Measurements from ENCODE around the gene SCFD2. TPM values are rescaled to one million over a fixed set of nuclear protein-coding genes. Genes with fewer than 3 reads are reported as not detected.

Gene SCFD2
- polyA plus RNA-seq, 3 donors: 5.4 to 9.4 (median 6.7) TPM

DNA sequence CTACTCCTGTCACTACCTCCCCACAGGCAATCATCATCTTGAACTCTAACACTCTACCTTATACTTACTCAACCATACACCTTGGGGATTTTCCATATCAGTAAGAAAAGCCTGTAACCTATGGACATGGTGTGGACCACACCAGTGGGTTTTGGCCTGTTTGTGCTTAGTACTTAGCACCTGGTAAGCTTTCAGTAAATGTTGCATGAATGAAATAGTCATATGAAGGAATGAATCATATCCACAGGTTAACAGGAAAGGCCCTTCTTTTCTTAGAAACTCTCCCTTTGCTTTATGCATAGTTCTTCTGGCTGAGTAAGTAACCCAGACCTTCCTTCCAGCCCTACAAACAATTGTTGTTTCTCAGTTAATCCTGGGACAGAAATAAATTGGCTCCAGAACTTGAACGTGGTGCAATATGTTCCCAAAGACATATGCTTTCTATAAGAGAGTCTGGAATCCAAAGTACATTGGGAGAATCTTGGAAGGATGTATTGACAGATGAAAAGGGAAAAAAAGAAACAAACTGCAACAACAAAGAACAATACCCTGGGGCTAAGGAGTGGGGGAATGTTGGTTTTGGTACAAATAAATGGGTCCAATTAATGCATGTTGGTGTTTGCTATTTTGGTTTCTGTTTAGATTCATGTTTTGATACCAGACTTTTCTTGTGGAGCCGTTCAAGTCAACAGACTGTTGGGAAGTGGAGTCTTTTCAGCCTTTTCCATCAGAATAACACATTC is 475.9 kb downstream of the SCFD2 start:
- Histone ChIP-seq H3K27me3 (ENCODE audit: control insufficient read depth in 2 of 2, insufficient read depth in 2 of 2, low read length in 2 of 2) (no peaks in the 10 kb centered on the region), H3K9me3 (replicated peaks in 1 of 2; ENCODE audit: control insufficient read depth in 1 of 2, insufficient read depth in 1 of 2, low read length in 2 of 2) (peaks cover 0 to 10% of the 10 kb centered on the region in 2 donors), H3K4me2 (replicated peaks; ENCODE audit: extremely low read depth, low read length, poor library complexity, severe bottlenecking) (no peak overlapping the region), H4K20me1 (ENCODE audit: insufficient read depth, low read length) (no peaks in the 10 kb centered on the region), H2AFZ (ENCODE audit: insufficient read depth, low read depth, low read length, poor library complexity, severe bottlenecking) (no peak overlapping the region), H3K4me1 (ENCODE audit: control insufficient read depth in 1 of 2, insufficient read depth in 2 of 2, low read length in 2 of 2) (no peaks in the 10 kb centered on the region), H3K4me3 (replicated peaks in 1 of 3; ENCODE audit: low read depth in 2 of 3, low read length in 3 of 3) (no peak overlapping the region), H3K9ac (ENCODE audit: insufficient read depth, low read length, poor library complexity, severe bottlenecking) (no peak overlapping the region), H3K36me3 (replicated peaks in 1 of 2; ENCODE audit: control insufficient read depth in 1 of 2, insufficient read depth in 2 of 2, low read length in 2 of 2) (no peaks in the 10 kb centered on the region), H3K79me2 (ENCODE audit: insufficient read depth, low read length) (no peaks in the 10 kb centered on the region), H3K27ac (ENCODE audit: low read depth in 1 of 2, low read length in 2 of 2) (no peak overlapping the region)
- TF ChIP-seq, protein P1, sequence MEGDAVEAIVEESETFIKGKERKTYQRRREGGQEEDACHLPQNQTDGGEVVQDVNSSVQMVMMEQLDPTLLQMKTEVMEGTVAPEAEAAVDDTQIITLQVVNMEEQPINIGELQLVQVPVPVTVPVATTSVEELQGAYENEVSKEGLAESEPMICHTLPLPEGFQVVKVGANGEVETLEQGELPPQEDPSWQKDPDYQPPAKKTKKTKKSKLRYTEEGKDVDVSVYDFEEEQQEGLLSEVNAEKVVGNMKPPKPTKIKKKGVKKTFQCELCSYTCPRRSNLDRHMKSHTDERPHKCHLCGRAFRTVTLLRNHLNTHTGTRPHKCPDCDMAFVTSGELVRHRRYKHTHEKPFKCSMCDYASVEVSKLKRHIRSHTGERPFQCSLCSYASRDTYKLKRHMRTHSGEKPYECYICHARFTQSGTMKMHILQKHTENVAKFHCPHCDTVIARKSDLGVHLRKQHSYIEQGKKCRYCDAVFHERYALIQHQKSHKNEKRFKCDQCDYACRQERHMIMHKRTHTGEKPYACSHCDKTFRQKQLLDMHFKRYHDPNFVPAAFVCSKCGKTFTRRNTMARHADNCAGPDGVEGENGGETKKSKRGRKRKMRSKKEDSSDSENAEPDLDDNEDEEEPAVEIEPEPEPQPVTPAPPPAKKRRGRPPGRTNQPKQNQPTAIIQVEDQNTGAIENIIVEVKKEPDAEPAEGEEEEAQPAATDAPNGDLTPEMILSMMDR (IDR thresholded peaks at IDR 0.05): no peak
- Mint-ChIP-seq H3K9me3 (peaks cover 2 to 11% (median 8%) of the 10 kb centered on the region in 7 donors), H3K4me1 (peaks cover 2% of the 10 kb centered on the region), H3K36me3 (peaks cover 8 to 10% of the 10 kb centered on the region in 2 donors), H3K27ac (no peak overlapping the region), H3K27me3 (ENCODE audit: low read depth in 3 of 3) (no peaks in the 10 kb centered on the region), H3K4me3 (no peak overlapping the region)
- WGBS (ENCODE audit: insufficient coverage): no CpG with 5 or more reads among the region's 2 CpGs
- intact Hi-C loops (cut with micrococcal nuclease): loop anchor here in 1 of 2 donors (10.0 kb wide), 1 partner anchor 355 kb away; no protein-coding TSS in a partner anchor
- no peak for DNase-seq

DNA sequence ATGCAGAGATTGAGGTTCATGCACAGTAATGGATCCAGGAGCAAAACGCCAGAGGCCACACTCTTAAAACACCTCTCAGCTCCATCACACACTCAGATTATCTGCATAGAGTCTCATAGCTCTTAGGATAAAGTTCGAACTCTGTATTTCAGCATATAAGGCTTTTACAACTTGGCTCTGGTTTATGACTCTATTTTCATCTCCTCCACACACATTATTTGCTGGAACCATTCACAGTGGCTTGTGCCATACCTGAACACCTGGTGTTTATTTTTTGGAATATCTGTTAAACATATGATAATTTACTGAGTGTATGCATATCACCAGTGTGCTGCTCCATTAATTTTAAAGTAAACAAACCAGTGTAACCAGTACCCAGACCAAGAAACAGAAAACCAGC is 476.5 kb downstream of the SCFD2 start:
- Histone ChIP-seq H3K4me3 (replicated peaks in 1 of 3; ENCODE audit: low read depth in 2 of 3, low read length in 3 of 3) (no peak overlapping the region), H3K9ac (ENCODE audit: insufficient read depth, low read length, poor library complexity, severe bottlenecking) (no peak overlapping the region), H3K4me2 (replicated peaks; ENCODE audit: extremely low read depth, low read length, poor library complexity, severe bottlenecking) (no peak overlapping the region), H3K27me3 (ENCODE audit: control insufficient read depth in 2 of 2, insufficient read depth in 2 of 2, low read length in 2 of 2) (no peaks in the 10 kb centered on the region), H3K27ac (ENCODE audit: low read depth in 1 of 2, low read length in 2 of 2) (no peak overlapping the region), H3K79me2 (ENCODE audit: insufficient read depth, low read length) (no peaks in the 10 kb centered on the region), H2AFZ (ENCODE audit: insufficient read depth, low read depth, low read length, poor library complexity, severe bottlenecking) (no peak overlapping the region), H4K20me1 (ENCODE audit: insufficient read depth, low read length) (no peaks in the 10 kb centered on the region), H3K36me3 (replicated peaks in 1 of 2; ENCODE audit: control insufficient read depth in 1 of 2, insufficient read depth in 2 of 2, low read length in 2 of 2) (no peaks in the 10 kb centered on the region), H3K9me3 (replicated peaks in 1 of 2; ENCODE audit: control insufficient read depth in 1 of 2, insufficient read depth in 1 of 2, low read length in 2 of 2) (peaks cover 0 to 10% of the 10 kb centered on the region in 2 donors), H3K4me1 (ENCODE audit: control insufficient read depth in 1 of 2, insufficient read depth in 2 of 2, low read length in 2 of 2) (no peaks in the 10 kb centered on the region)
- H3K4me1 Mint-ChIP-seq: peaks cover 2% of the 10 kb centered on the region
- WGBS (ENCODE audit: insufficient coverage): 100% methylated on average over 1 of the region's 2 CpGs
- DNase-seq: no peak
- peaks cover 8 to 10% of the 10 kb centered on the region in 2 donors for H3K36me3 Mint-ChIP-seq
- H3K4me3 Mint-ChIP-seq: no peak overlapping the region
- no peak overlapping the region for H3K27ac Mint-ChIP-seq
- TF ChIP-seq, protein P1 (IDR thresholded peaks at IDR 0.05): no peak
- intact Hi-C loops (cut with micrococcal nuclease): no loop called here
- peaks cover 2 to 11% (median 8%) of the 10 kb centered on the region in 7 donors for H3K9me3 Mint-ChIP-seq
- H3K27me3 Mint-ChIP-seq (ENCODE audit: low read depth in 3 of 3): no peaks in the 10 kb centered on the region
